Testis (tissue), 2 donors: Measurements from ENCODE around the gene MUC5AC.
"Not testable (repeated sequence)": the region's sequence is repeated elsewhere in the genome, so short reads cannot be mapped to it uniquely, and the experiment has no call there.

ENCODE experiments used
- POLR2A ChIP-seq: fragments of 450-650 bp; IDR thresholded peaks from one replicate; pipeline ENCODE4 v1.6.1; 2017; ENCODE audit warnings: antibody characterized with exemption, mild to moderate bottlenecking, moderate library complexity
- TF ChIP-seq, protein P1 (sequence below), 3 experiments: fragments of 450-650 bp in 2 of 3; fragments of 200-600 bp in 1 of 3; sonication (generic) in 1 of 3; IDR thresholded peaks; one replicate each; pipeline ENCODE4 v1.5.1; 2016 to 2019; ENCODE audit warnings: antibody characterized with exemption in 3 of 3, mild to moderate bottlenecking in 2 of 3, moderate library complexity in 1 of 3

DNA sequence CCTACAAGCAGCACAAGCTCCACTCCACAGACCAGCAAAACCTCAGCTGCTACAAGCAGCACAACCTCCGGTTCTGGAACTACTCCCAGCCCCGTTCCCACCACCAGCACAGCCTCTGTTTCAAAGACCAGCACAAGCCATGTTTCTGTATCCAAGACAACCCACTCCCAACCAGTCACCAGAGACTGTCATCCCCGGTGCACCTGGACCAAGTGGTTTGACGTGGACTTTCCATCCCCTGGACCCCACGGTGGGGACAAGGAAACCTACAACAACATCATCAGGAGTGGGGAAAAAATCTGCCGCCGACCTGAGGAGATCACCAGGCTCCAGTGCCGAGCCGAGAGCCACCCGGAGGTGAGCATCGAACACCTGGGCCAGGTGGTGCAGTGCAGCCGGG is 32.1 kb downstream of the MUC5AC start:
- TF ChIP-seq, protein P1, sequence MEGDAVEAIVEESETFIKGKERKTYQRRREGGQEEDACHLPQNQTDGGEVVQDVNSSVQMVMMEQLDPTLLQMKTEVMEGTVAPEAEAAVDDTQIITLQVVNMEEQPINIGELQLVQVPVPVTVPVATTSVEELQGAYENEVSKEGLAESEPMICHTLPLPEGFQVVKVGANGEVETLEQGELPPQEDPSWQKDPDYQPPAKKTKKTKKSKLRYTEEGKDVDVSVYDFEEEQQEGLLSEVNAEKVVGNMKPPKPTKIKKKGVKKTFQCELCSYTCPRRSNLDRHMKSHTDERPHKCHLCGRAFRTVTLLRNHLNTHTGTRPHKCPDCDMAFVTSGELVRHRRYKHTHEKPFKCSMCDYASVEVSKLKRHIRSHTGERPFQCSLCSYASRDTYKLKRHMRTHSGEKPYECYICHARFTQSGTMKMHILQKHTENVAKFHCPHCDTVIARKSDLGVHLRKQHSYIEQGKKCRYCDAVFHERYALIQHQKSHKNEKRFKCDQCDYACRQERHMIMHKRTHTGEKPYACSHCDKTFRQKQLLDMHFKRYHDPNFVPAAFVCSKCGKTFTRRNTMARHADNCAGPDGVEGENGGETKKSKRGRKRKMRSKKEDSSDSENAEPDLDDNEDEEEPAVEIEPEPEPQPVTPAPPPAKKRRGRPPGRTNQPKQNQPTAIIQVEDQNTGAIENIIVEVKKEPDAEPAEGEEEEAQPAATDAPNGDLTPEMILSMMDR (IDR thresholded peaks at IDR 0.05): not testable (repeated sequence)
- TF ChIP-seq POLR2A: not testable (repeated sequence)
